Measurements from ENCODE around the gene OR1N1. TPM values are rescaled to one million over a fixed set of nuclear protein-coding genes. Genes with fewer than 3 reads are reported as not detected.

Gene OR1N1, protein sequence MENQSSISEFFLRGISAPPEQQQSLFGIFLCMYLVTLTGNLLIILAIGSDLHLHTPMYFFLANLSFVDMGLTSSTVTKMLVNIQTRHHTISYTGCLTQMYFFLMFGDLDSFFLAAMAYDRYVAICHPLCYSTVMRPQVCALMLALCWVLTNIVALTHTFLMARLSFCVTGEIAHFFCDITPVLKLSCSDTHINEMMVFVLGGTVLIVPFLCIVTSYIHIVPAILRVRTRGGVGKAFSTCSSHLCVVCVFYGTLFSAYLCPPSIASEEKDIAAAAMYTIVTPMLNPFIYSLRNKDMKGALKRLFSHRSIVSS
- total RNA-seq: not detected in 2 replicates
- not detected in 2 replicates for polyA plus RNA-seq
- not detected in 2 replicates for polyA plus RNA-seq (2012)
- not detected in 2 replicates for polyA minus RNA-seq (ENCODE audit: low replicate concordance)

- Histone ChIP-seq H4K20me1 (ENCODE audit: control insufficient read depth, extremely low read depth, insufficient read depth, low read length) (no peaks in the 10 kb centered on the region), H3K27ac (ENCODE audit: insufficient read depth, low read length) (no peak within 1 kb of the TSS), H2AFZ (ENCODE audit: low read length) (no peak within 1 kb of the TSS), H3K4me1 (ENCODE audit: control insufficient read depth, extremely low read depth, insufficient read depth, low read length) (no peaks in the 10 kb centered on the region), H3K27me3 (ENCODE audit: control insufficient read depth, insufficient read depth, low read length) (no peaks in the 10 kb centered on the region), H3K4me2 (ENCODE audit: extremely low read depth, insufficient read depth, low read length) (no peak within 1 kb of the TSS), H3K4me3 (replicated peaks in 1 of 4; ENCODE audit: control extremely low read depth in 1 of 4, insufficient read depth in 1 of 4, low read depth in 3 of 4, low read length in 4 of 4) (no peak within 1 kb of the TSS), H3K9ac (ENCODE audit: insufficient read depth, low read length) (no peak within 1 kb of the TSS), H3K36me3 (ENCODE audit: control insufficient read depth, insufficient read depth, low read length) (no peaks in the 10 kb centered on the region), H3K79me2 (ENCODE audit: control insufficient read depth, insufficient read depth, low read length) (no peaks in the 10 kb centered on the region), H3K9me3 (ENCODE audit: control insufficient read depth, insufficient read depth, low read depth, low read length) (no peaks in the 10 kb centered on the region)
- no peak for TF ChIP-seq CTCF (conservative IDR thresholded peaks at IDR 0.05 in 1 of 2, IDR thresholded peaks at IDR 0.05 in 1 of 2; ENCODE audit: low read depth in 1 of 2, low read length in 2 of 2)
- TF ChIP-seq EZH2 (IDR thresholded peaks at IDR 0.05; ENCODE audit: low read length, missing control alignments): no peak
- no peak for DNase-seq (ENCODE audit: low read depth in 2 of 2)
These were observed at the start of gene OR1N1 for GRCh38 chr9:122527193-122527592. Gene OR1N1, minus strand, starts transcription at chr9:122527293. Its CDS starts 0 bp downstream, at chr9:122527293.

GRCh38 chr9:122572456-122572855 is 45.4 kb upstream of the OR1N1 start:
- Histone ChIP-seq H3K4me3 (replicated peaks in 1 of 4; ENCODE audit: control extremely low read depth in 1 of 4, insufficient read depth in 1 of 4, low read depth in 3 of 4, low read length in 4 of 4) (no peak overlapping the region), H3K79me2 (ENCODE audit: control insufficient read depth, insufficient read depth, low read length) (no peaks in the 10 kb centered on the region), H3K27ac (ENCODE audit: insufficient read depth, low read length) (no peak overlapping the region), H3K4me2 (ENCODE audit: extremely low read depth, insufficient read depth, low read length) (no peak overlapping the region), H2AFZ (ENCODE audit: low read length) (no peak overlapping the region), H4K20me1 (ENCODE audit: control insufficient read depth, extremely low read depth, insufficient read depth, low read length) (no peaks in the 10 kb centered on the region), H3K36me3 (ENCODE audit: control insufficient read depth, insufficient read depth, low read length) (no peaks in the 10 kb centered on the region), H3K9ac (ENCODE audit: insufficient read depth, low read length) (no peak overlapping the region), H3K27me3 (ENCODE audit: control insufficient read depth, insufficient read depth, low read length) (no peaks in the 10 kb centered on the region), H3K9me3 (ENCODE audit: control insufficient read depth, insufficient read depth, low read depth, low read length) (no peaks in the 10 kb centered on the region), H3K4me1 (ENCODE audit: control insufficient read depth, extremely low read depth, insufficient read depth, low read length) (no peaks in the 10 kb centered on the region)
- DNase-seq (ENCODE audit: low read depth in 2 of 2): no peak
- TF ChIP-seq EZH2 (IDR thresholded peaks at IDR 0.05; ENCODE audit: low read length, missing control alignments): no peak
- no peak for TF ChIP-seq CTCF (conservative IDR thresholded peaks at IDR 0.05 in 1 of 2, IDR thresholded peaks at IDR 0.05 in 1 of 2; ENCODE audit: low read depth in 1 of 2, low read length in 2 of 2)

DNA sequence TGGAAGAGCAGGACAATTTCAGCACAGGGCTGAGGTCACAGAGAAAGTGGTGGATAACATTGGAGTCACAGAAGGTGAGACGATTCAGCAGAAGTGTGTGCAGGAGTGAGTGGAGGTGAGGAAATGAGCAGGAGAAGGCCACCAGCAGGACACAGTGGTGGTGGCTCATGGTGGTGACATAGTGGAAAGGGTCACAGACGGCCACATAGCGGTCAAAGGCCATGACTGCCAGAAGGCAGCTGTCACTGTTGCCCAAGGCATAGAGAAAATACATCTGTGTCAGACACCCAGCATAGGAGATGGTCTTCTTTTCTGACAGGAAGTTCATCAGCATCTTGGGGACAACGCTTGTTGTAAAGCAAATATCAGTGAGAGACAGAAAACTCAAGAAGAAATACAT is 40.8 kb upstream of the OR1N1 start:
- no peak for DNase-seq (ENCODE audit: low read depth in 2 of 2)
- Histone ChIP-seq H3K9me3 (ENCODE audit: control insufficient read depth, insufficient read depth, low read depth, low read length) (no peaks in the 10 kb centered on the region), H3K9ac (ENCODE audit: insufficient read depth, low read length) (no peak overlapping the region), H3K79me2 (ENCODE audit: control insufficient read depth, insufficient read depth, low read length) (no peaks in the 10 kb centered on the region), H3K36me3 (ENCODE audit: control insufficient read depth, insufficient read depth, low read length) (no peaks in the 10 kb centered on the region), H3K4me2 (ENCODE audit: extremely low read depth, insufficient read depth, low read length) (no peak overlapping the region), H3K4me3 (replicated peaks in 1 of 4; ENCODE audit: control extremely low read depth in 1 of 4, insufficient read depth in 1 of 4, low read depth in 3 of 4, low read length in 4 of 4) (no peak overlapping the region), H4K20me1 (ENCODE audit: control insufficient read depth, extremely low read depth, insufficient read depth, low read length) (no peaks in the 10 kb centered on the region), H3K27me3 (ENCODE audit: control insufficient read depth, insufficient read depth, low read length) (no peaks in the 10 kb centered on the region), H3K27ac (ENCODE audit: insufficient read depth, low read length) (no peak overlapping the region), H2AFZ (ENCODE audit: low read length) (no peak overlapping the region), H3K4me1 (ENCODE audit: control insufficient read depth, extremely low read depth, insufficient read depth, low read length) (no peaks in the 10 kb centered on the region)
- TF ChIP-seq CTCF (conservative IDR thresholded peaks at IDR 0.05 in 1 of 2, IDR thresholded peaks at IDR 0.05 in 1 of 2; ENCODE audit: low read depth in 1 of 2, low read length in 2 of 2): no peak
- no peak for TF ChIP-seq EZH2 (IDR thresholded peaks at IDR 0.05; ENCODE audit: low read length, missing control alignments)

Data from fibroblast of lung (primary cell).